Measurements from ENCODE around the gene TEDC2.
"Not testable (repeated sequence)": the region's sequence is repeated elsewhere in the genome, so short reads cannot be mapped to it uniquely, and the experiment has no call there.

Gene TEDC2

GRCh38 chr16:2459647-2460390 is at the start of gene TEDC2:
Gene TEDC2 (plus strand): TSS chr16:2460109. CDS start chr16:2460145, 36 bp downstream.
- peak; percentile 93 for DNase-seq

- no peak for DNase-seq
These were observed 44.8 kb upstream of the TEDC2 start for GRCh38 chr16:2415085-2415484.

GRCh38 chr16:2420035-2420434 is 39.9 kb upstream of the TEDC2 start:
- no peak for DNase-seq

GRCh38 chr16:2422123-2422867 is 37.6 kb upstream of the TEDC2 start:
- no peak for DNase-seq

GRCh38 chr16:2424061-2425007 is 35.6 kb upstream of the TEDC2 start:
- no peak for DNase-seq

- DNase-seq = no peak
These were observed 34.8 kb upstream of the TEDC2 start for GRCh38 chr16:2425008-2425518.

- DNase-seq = no peak
These were observed 34.0 kb upstream of the TEDC2 start for GRCh38 chr16:2425825-2426430.

- no peak for DNase-seq
These were observed 33.0 kb upstream of the TEDC2 start for GRCh38 chr16:2426941-2427361.

- DNase-seq = no peak
These were observed 32.4 kb upstream of the TEDC2 start for GRCh38 chr16:2427526-2427925.

- DNase-seq = no peak
These were observed 31.7 kb upstream of the TEDC2 start for GRCh38 chr16:2428051-2428783.

GRCh38 chr16:2428784-2429033 is 31.2 kb upstream of the TEDC2 start:
- DNase-seq = no peak

- peak; percentile 97 for DNase-seq
These were observed 30.7 kb upstream of the TEDC2 start, which contains the start of gene CCNF for GRCh38 chr16:2429034-2429770. Gene CCNF (plus strand): TSS chr16:2429447. CDS start chr16:2429482, 35 bp downstream.

GRCh38 chr16:2429771-2430663 is 29.9 kb upstream of the TEDC2 start:
- peak; percentile 16 for DNase-seq

- DNase-seq = no peak
These were observed 27.6 kb upstream of the TEDC2 start for GRCh38 chr16:2432286-2432685.

GRCh38 chr16:2432801-2433505 is 27.0 kb upstream of the TEDC2 start:
- DNase-seq = no peak

- not testable (repeated sequence) for DNase-seq
These were observed 24.7 kb upstream of the TEDC2 start for GRCh38 chr16:2435236-2435635.

- no peak for DNase-seq
These were observed 23.8 kb upstream of the TEDC2 start for GRCh38 chr16:2436110-2436509.

GRCh38 chr16:2437032-2437790 is 22.7 kb upstream of the TEDC2 start:
- no peak for DNase-seq

GRCh38 chr16:2438121-2438520 is 21.8 kb upstream of the TEDC2 start:
- no peak for DNase-seq
